Measurements from ENCODE around the gene MAN2A1. TPM values are rescaled to one million over a fixed set of nuclear protein-coding genes. Genes with fewer than 3 reads are reported as not detected.

Gene MAN2A1
- total RNA-seq, 2 experiments from 2014 or later, result 23.0 to 28.7 TPM

- intact Hi-C loops (cut with micrococcal nuclease; ENCODE audit: unreplicated experiment), result no loop called here
- Histone ChIP-seq H2AFZ (ENCODE audit: low read length) (no peak overlapping the region), H3K79me2 (ENCODE audit: insufficient read depth, low read depth, low read length) (no peaks in the 10 kb centered on the region), H3K4me1 (ENCODE audit: insufficient read depth, low read length, poor library complexity, severe bottlenecking) (no peaks in the 10 kb centered on the region), H3K4me3 (ENCODE audit: low read depth, low read length, poor library complexity, severe bottlenecking) (no peak overlapping the region), H4K20me1 (ENCODE audit: insufficient read depth, low read length) (no peaks in the 10 kb centered on the region), H3K36me3 (ENCODE audit: insufficient read depth, low read length) (no peaks in the 10 kb centered on the region), H3K4me2 (ENCODE audit: low read length) (no peak overlapping the region), H3K9me3 (ENCODE audit: low read length) (no peaks in the 10 kb centered on the region), H3K9me2 (ENCODE audit: insufficient read depth, low read length) (no peaks in the 10 kb centered on the region; the same call in 1 of the 2 replicates), H3K27ac (ENCODE audit: low read depth, low read length, poor library complexity, severe bottlenecking) (no peak overlapping the region)
- ChIA-PET CTCF (ENCODE audit: unreplicated experiment) (no interaction called here), POLR2A (no interaction called here)
- TF ChIP-seq, protein P1, sequence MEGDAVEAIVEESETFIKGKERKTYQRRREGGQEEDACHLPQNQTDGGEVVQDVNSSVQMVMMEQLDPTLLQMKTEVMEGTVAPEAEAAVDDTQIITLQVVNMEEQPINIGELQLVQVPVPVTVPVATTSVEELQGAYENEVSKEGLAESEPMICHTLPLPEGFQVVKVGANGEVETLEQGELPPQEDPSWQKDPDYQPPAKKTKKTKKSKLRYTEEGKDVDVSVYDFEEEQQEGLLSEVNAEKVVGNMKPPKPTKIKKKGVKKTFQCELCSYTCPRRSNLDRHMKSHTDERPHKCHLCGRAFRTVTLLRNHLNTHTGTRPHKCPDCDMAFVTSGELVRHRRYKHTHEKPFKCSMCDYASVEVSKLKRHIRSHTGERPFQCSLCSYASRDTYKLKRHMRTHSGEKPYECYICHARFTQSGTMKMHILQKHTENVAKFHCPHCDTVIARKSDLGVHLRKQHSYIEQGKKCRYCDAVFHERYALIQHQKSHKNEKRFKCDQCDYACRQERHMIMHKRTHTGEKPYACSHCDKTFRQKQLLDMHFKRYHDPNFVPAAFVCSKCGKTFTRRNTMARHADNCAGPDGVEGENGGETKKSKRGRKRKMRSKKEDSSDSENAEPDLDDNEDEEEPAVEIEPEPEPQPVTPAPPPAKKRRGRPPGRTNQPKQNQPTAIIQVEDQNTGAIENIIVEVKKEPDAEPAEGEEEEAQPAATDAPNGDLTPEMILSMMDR (conservative IDR thresholded peaks at IDR 0.05; ENCODE audit: low read length), result no peak
- TF ChIP-seq EZH2phosphoT487 (IDR thresholded peaks at IDR 0.05; ENCODE audit: borderline replicate concordance, low read depth, low read length), result no peak
- no TSS peak for BruUV-seq (replicated peaks)
- no peak for DNase-seq (ENCODE audit: low spot score)
Observed at GRCh38 chr5:109668668-109669422, 20.9 kb upstream of the MAN2A1 start.

- Histone ChIP-seq H4K20me1 (ENCODE audit: insufficient read depth, low read length) (no peaks in the 10 kb centered on the region), H3K4me3 (ENCODE audit: low read depth, low read length, poor library complexity, severe bottlenecking) (no peak overlapping the region), H3K79me2 (ENCODE audit: insufficient read depth, low read depth, low read length) (no peaks in the 10 kb centered on the region), H3K36me3 (ENCODE audit: insufficient read depth, low read length) (no peaks in the 10 kb centered on the region), H3K9me2 (ENCODE audit: insufficient read depth, low read length) (no peaks in the 10 kb centered on the region; the same call in 1 of the 2 replicates), H2AFZ (ENCODE audit: low read length) (no peak overlapping the region), H3K4me2 (ENCODE audit: low read length) (no peak overlapping the region), H3K9me3 (ENCODE audit: low read length) (no peaks in the 10 kb centered on the region), H3K4me1 (ENCODE audit: insufficient read depth, low read length, poor library complexity, severe bottlenecking) (no peaks in the 10 kb centered on the region), H3K27ac (ENCODE audit: low read depth, low read length, poor library complexity, severe bottlenecking) (no peak overlapping the region)
- POLR2A ChIA-PET, result no interaction called here
- TF ChIP-seq EZH2phosphoT487 (IDR thresholded peaks at IDR 0.05; ENCODE audit: borderline replicate concordance, low read depth, low read length), result no peak
- TF ChIP-seq, protein P1 (conservative IDR thresholded peaks at IDR 0.05; ENCODE audit: low read length), result no peak
- intact Hi-C loops (cut with micrococcal nuclease; ENCODE audit: unreplicated experiment), result no loop called here
- CTCF ChIA-PET (ENCODE audit: unreplicated experiment), result no interaction called here
- no peak for DNase-seq (ENCODE audit: low spot score)
- BruUV-seq (replicated peaks), result no TSS peak
Observed at GRCh38 chr5:109669991-109670706, 19.6 kb upstream of the MAN2A1 start.

DNA sequence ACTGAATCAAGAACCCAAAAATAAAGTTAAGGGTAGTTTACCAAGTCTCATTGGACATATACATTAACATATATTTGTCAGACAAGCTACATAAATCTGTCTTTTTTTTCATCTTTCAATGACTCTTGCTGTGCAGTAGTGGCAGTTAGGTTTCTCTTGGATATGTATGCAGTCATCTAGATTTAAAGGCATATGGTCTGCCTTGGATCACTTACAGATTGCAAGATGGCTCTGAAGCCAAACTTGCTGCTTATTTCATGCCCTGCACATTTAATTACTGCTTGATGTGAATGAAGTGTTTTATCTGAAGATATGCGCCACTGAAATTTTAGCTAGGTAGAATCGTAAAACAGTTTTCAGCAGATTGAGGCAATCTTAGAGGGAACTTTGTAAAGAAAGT is 18.6 kb upstream of the MAN2A1 start:
- Histone ChIP-seq H2AFZ (ENCODE audit: low read length) (no peak overlapping the region), H3K9me3 (ENCODE audit: low read length) (no peaks in the 10 kb centered on the region), H3K36me3 (ENCODE audit: insufficient read depth, low read length) (no peaks in the 10 kb centered on the region), H3K79me2 (ENCODE audit: insufficient read depth, low read depth, low read length) (no peaks in the 10 kb centered on the region), H3K4me3 (ENCODE audit: low read depth, low read length, poor library complexity, severe bottlenecking) (no peak overlapping the region), H3K4me1 (ENCODE audit: insufficient read depth, low read length, poor library complexity, severe bottlenecking) (no peaks in the 10 kb centered on the region), H4K20me1 (ENCODE audit: insufficient read depth, low read length) (no peaks in the 10 kb centered on the region), H3K27ac (ENCODE audit: low read depth, low read length, poor library complexity, severe bottlenecking) (no peak overlapping the region), H3K9me2 (ENCODE audit: insufficient read depth, low read length) (no peaks in the 10 kb centered on the region; the same call in 1 of the 2 replicates), H3K4me2 (ENCODE audit: low read length) (no peak overlapping the region)
- POLR2A ChIA-PET, result interaction anchor here (0.7 kb wide), 1 partner anchor 27 kb away, joined by 3 read pairs; no protein-coding TSS in a partner anchor
- no peak for TF ChIP-seq EZH2phosphoT487 (IDR thresholded peaks at IDR 0.05; ENCODE audit: borderline replicate concordance, low read depth, low read length)
- TF ChIP-seq, protein P1 (conservative IDR thresholded peaks at IDR 0.05; ENCODE audit: low read length), result no peak
- intact Hi-C loops (cut with micrococcal nuclease; ENCODE audit: unreplicated experiment), result no loop called here
- no TSS peak for BruUV-seq (replicated peaks)
- no peak for DNase-seq (ENCODE audit: low spot score)
- CTCF ChIA-PET (ENCODE audit: unreplicated experiment), result no interaction called here
